OCI-LY7 (cell line): ENCODE measurements around the gene TTC28. TPM values are rescaled to one million over a fixed set of nuclear protein-coding genes. Genes with fewer than 3 reads are reported as not detected.

Source experiments
- BruUV-seq: library from RNA; stranded (reverse); fragments of 400-500 nt; replicated peaks from 2 replicates; lab custom pipeline; 2021; lab: Mats Ljungman, UMichigan
- CTCF ChIA-PET: fragments of 300-600 bp; sonication (Branson Sonifier 250); formaldehyde crosslinking; loops from one replicate; lab custom pipeline; 2022; ENCODE audit warnings: antibody characterized with exemption; ENCODE audit not compliant: unreplicated experiment; lab: Charles Lee
- POLR2A ChIA-PET: fragments of 300-600 bp; sonication (Branson Sonifier 250); formaldehyde crosslinking; loops from one replicate; lab custom pipeline; 2022; ENCODE audit warnings: antibody characterized with exemption; lab: Charles Lee
- DNase-seq: peaks from one replicate; pipeline ENCODE4 v3.0.0-alpha.2; 2015; ENCODE audit warnings: low spot score
- H2AFZ ChIP-seq: fragments of 200-600 bp; sonication (generic), shearing (Covaris generic); 2 replicates; pipeline ENCODE4 v1.6.1; 2014; ENCODE audit warnings: mild to moderate bottlenecking, antibody characterized with exemption, low read length, moderate library complexity
- H3K27ac ChIP-seq: fragments of 200-600 bp; sonication (generic); 2 replicates; pipeline ENCODE4 v1.5.1; 2014; ENCODE audit warnings: mixed run types, low read depth, mild to moderate bottlenecking, moderate library complexity, low read length, inconsistent platforms; ENCODE audit not compliant: poor library complexity, severe bottlenecking
- H3K36me3 ChIP-seq: fragments of 200-600 bp; sonication (generic); 2 replicates; pipeline ENCODE4 v1.6.1; 2014; ENCODE audit warnings: mild to moderate bottlenecking, antibody characterized with exemption, low read length, moderate library complexity, mixed read lengths; ENCODE audit not compliant: insufficient read depth
- H3K4me1 ChIP-seq: fragments of 200-600 bp; sonication (generic); 2 replicates; pipeline ENCODE4 v1.5.1; 2014; ENCODE audit warnings: mild to moderate bottlenecking, low read length; ENCODE audit not compliant: insufficient read depth, poor library complexity, severe bottlenecking
- H3K4me2 ChIP-seq: fragments of 200-600 bp; sonication (generic); 2 replicates; pipeline ENCODE4 v1.6.1; 2014; ENCODE audit warnings: mild to moderate bottlenecking, low read length
- H3K4me3 ChIP-seq: fragments of 200-600 bp; sonication (generic); 2 replicates; pipeline ENCODE4 v1.5.1; 2014; ENCODE audit warnings: mild to moderate bottlenecking, low read depth, low read length; ENCODE audit not compliant: poor library complexity, severe bottlenecking
- H3K79me2 ChIP-seq: fragments of 200-600 bp; sonication (generic); 2 replicates; pipeline ENCODE4 v1.6.1; 2016; ENCODE audit warnings: low read depth, mild to moderate bottlenecking, low read length, moderate library complexity, mixed read lengths; ENCODE audit not compliant: insufficient read depth
- H3K9me2 ChIP-seq: fragments of 200-600 bp; sonication (generic); 2 replicates; pipeline ENCODE4 v1.6.1; 2016; ENCODE audit warnings: mild to moderate bottlenecking, low read length, mixed read lengths; ENCODE audit not compliant: insufficient read depth
- H3K9me3 ChIP-seq: fragments of 200-600 bp; sonication (generic); 2 replicates; pipeline ENCODE4 v1.6.1; 2014; ENCODE audit warnings: mild to moderate bottlenecking, mixed run types, low read length, mixed read lengths
- H4K20me1 ChIP-seq: fragments of 200-600 bp; sonication (generic); 2 replicates; pipeline ENCODE4 v1.6.1; 2014; ENCODE audit warnings: mild to moderate bottlenecking, antibody characterized with exemption, low read length, moderate library complexity, mixed read lengths; ENCODE audit not compliant: insufficient read depth
- EZH2phosphoT487 ChIP-seq: fragments of 200-600 bp; sonication (generic); IDR thresholded peaks from 2 replicates; pipeline ENCODE4 v1.6.1; 2018; ENCODE audit warnings: low read depth, borderline replicate concordance, mild to moderate bottlenecking, mixed run types, antibody characterized with exemption, low read length, moderate library complexity, mixed read lengths
- intact Hi-C: fragments of 100-400 bp; cut with micrococcal nuclease; formaldehyde crosslinking; loops from one replicate; pipeline ENCODE4 v1.10.0; 2022; ENCODE audit not compliant: unreplicated experiment
- microRNA-seq: library from miRNA; unstranded; fragments of <30 nt; microRNA quantifications from one replicate; pipeline ENCODE4 v1.2.0, GENCODE V29; 2022; ENCODE audit warnings: borderline replicate concordance
- small RNA-seq: library from RNA; depleted of rRNA; stranded (forward); fragments of <200 nt; gene quantifications from one replicate; pipeline ENCODE3, GENCODE V24; 2014
- total RNA-seq, 2 experiments: library from RNA; depleted of rRNA in 1 of 2; stranded (reverse); fragments of >200 nt in 1 of 2; shearing (Covaris generic) in 1 of 2; gene quantifications; 2 replicates each; pipeline ENCODE4 v1.2.3, GENCODE V29; 2014 to 2022
- TF ChIP-seq, protein P1 (sequence below): fragments of 200-600 bp; sonication (generic); conservative IDR thresholded peaks from 2 replicates; pipeline ENCODE4 v1.5.1; 2014; ENCODE audit warnings: mild to moderate bottlenecking, antibody characterized with exemption, low read length, moderate library complexity, mixed read lengths

Gene TTC28
- total RNA-seq, 2 experiments from 2014 or later, result under 0.01 to 0.55 TPM

GRCh38 chr22:27930331-27931060 lies 749.1 kb downstream of the TTC28 start:
- 0 out of 2 replicates have a peak, but pooled peaks cover 2% of the 10 kb centered on the region for H3K9me2 ChIP-seq
- no peak overlapping the region for H2AFZ ChIP-seq
- CTCF ChIA-PET, result no interaction called here
- POLR2A ChIA-PET, result interaction anchor here (1.0 to 1.1 kb wide), 3 partner anchors 11 to 20 kb away, joined by 3 read pairs; partner anchors contain the start of gene PITPNB
- H3K4me2 ChIP-seq, result no peak overlapping the region
- no peaks in the 10 kb centered on the region for H4K20me1 ChIP-seq
- no peak overlapping the region for H3K27ac ChIP-seq
- no peak overlapping the region for H3K4me3 ChIP-seq
- H3K9me3 ChIP-seq, result peaks cover 10% of the 10 kb centered on the region; the same call in 1 of the 2 replicates
- DNase-seq, result no peak
- intact Hi-C loops, result no loop called here
- BruUV-seq, result no TSS peak
- peaks cover 2% of the 10 kb centered on the region for H3K36me3 ChIP-seq
- H3K4me1 ChIP-seq, result no peaks in the 10 kb centered on the region
- H3K79me2 ChIP-seq, result no peaks in the 10 kb centered on the region
- TF ChIP-seq, protein P1, sequence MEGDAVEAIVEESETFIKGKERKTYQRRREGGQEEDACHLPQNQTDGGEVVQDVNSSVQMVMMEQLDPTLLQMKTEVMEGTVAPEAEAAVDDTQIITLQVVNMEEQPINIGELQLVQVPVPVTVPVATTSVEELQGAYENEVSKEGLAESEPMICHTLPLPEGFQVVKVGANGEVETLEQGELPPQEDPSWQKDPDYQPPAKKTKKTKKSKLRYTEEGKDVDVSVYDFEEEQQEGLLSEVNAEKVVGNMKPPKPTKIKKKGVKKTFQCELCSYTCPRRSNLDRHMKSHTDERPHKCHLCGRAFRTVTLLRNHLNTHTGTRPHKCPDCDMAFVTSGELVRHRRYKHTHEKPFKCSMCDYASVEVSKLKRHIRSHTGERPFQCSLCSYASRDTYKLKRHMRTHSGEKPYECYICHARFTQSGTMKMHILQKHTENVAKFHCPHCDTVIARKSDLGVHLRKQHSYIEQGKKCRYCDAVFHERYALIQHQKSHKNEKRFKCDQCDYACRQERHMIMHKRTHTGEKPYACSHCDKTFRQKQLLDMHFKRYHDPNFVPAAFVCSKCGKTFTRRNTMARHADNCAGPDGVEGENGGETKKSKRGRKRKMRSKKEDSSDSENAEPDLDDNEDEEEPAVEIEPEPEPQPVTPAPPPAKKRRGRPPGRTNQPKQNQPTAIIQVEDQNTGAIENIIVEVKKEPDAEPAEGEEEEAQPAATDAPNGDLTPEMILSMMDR, result no peak
- no peak for TF ChIP-seq EZH2phosphoT487

Small RNA genes lying within 50 kb of the gene (microRNA-seq; reads per million reads assigned to microRNA genes)
- gene MIR5739, result not detected

Small RNA genes lying within 50 kb of the gene (small RNA-seq; reads per million reads assigned to genes)
- not detected for gene MIR5739
- not detected for gene RF00019
- not detected for gene RF00150
- not detected for gene RF02200
- not detected for gene RN7SL162P

Other genes starting within 250 kb of the TTC28 start
- 49.3 and 53.3 TPM in 2 replicates for gene CHEK2, start 62.0 kb upstream of the TTC28 start, total RNA-seq (2014; rRNA removed; shearing (Covaris generic))
- 77.4 and 82.7 TPM in 2 replicates for gene CHEK2, start 62.0 kb upstream of the TTC28 start, total RNA-seq (2022)
- gene HSCB, start 62.2 kb upstream of the TTC28 start, total RNA-seq (2014; rRNA removed; shearing (Covaris generic)), result 16.6 and 23.4 TPM in 2 replicates
- 17.2 and 17.6 TPM in 2 replicates for gene HSCB, start 62.2 kb upstream of the TTC28 start, total RNA-seq (2022)
- 19.5 and 21.4 TPM in 2 replicates for gene CCDC117, start 92.9 kb upstream of the TTC28 start, total RNA-seq (2014; rRNA removed; shearing (Covaris generic))
- gene CCDC117, start 92.9 kb upstream of the TTC28 start, total RNA-seq (2022), result 32.9 and 34.1 TPM in 2 replicates
- 35.2 and 35.8 TPM in 2 replicates for gene XBP1, start 120.7 kb upstream of the TTC28 start, total RNA-seq (2014; rRNA removed; shearing (Covaris generic))
- gene XBP1, start 120.7 kb upstream of the TTC28 start, total RNA-seq (2022), result 118 and 144 TPM in 2 replicates
- 1.2 and 3.6 TPM in 2 replicates for gene ZNRF3, start 203.7 kb upstream of the TTC28 start, total RNA-seq (2014; rRNA removed; shearing (Covaris generic))
- gene ZNRF3, start 203.7 kb upstream of the TTC28 start, total RNA-seq (2022), result 3.1 and 3.9 TPM in 2 replicates